ENCODE measurements around the gene MLH3. TPM values are rescaled to one million over a fixed set of nuclear protein-coding genes. Genes with fewer than 3 reads are reported as not detected.

The MLH3 gene
- total RNA-seq, 2 donors from 2014 or later = 16.1 to 19.1 TPM

DNA sequence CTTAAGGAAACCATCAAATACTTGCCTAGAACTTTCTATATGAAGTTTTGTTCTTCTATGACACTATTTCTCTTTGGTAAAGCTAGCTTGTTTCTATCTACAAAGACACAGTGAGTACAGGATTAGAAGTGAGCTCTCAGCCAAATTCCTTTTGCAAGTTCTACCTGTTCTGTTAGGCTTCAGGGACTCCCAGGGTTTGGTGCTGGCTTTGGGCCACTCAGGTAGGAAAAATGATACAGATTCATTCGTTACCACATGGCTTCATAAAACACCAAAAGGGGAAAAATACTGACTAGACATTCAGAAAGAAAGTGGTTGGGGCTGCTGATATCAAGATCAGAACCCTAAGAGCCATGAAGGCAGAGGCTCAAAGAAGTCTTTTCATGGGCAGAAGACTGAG lies 32.0 kb upstream of the MLH3 start:
- Histone ChIP-seq H3K27ac (no peak overlapping the region), H3K36me3 (peaks cover 55% of the 10 kb centered on the region), H3K4me1 (no peaks in the 10 kb centered on the region), H3K4me3 (no peak overlapping the region), H3K27me3 (no peaks in the 10 kb centered on the region), H3K9me3 (no peaks in the 10 kb centered on the region)
- DNase-seq (ENCODE audit: low spot score) = no peak
- TF ChIP-seq, protein P1, sequence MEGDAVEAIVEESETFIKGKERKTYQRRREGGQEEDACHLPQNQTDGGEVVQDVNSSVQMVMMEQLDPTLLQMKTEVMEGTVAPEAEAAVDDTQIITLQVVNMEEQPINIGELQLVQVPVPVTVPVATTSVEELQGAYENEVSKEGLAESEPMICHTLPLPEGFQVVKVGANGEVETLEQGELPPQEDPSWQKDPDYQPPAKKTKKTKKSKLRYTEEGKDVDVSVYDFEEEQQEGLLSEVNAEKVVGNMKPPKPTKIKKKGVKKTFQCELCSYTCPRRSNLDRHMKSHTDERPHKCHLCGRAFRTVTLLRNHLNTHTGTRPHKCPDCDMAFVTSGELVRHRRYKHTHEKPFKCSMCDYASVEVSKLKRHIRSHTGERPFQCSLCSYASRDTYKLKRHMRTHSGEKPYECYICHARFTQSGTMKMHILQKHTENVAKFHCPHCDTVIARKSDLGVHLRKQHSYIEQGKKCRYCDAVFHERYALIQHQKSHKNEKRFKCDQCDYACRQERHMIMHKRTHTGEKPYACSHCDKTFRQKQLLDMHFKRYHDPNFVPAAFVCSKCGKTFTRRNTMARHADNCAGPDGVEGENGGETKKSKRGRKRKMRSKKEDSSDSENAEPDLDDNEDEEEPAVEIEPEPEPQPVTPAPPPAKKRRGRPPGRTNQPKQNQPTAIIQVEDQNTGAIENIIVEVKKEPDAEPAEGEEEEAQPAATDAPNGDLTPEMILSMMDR (IDR thresholded peaks at IDR 0.05) = no peak

DNA sequence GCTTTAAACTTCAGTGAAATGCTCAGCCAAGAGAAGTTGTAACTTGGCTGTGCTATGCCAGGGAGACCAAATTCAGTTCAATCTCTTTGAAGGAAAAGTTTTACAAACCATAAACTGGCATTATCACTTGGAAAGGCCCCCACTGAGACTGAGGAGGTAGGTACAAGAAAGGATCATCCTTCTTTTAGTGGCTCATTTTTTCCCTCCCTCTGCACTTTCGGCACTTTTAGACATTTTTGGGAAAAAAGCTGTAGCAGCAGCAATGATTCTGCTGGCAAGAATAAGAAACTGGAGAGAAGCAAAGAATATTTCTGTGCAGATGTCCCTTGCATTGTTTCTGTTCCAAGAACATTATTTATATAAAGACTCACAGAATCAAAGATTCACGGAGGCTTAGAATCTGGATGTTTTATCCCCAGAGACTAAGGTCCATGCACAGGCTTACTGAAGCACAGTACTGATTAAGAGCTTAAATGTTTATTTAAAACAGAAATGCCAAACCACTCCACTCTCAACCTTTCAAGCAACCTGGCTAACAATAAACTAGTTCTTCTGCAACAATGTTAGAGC lies 30.5 kb upstream of the MLH3 start:
- no peaks in the 10 kb centered on the region for H3K4me1 ChIP-seq
- H3K9me3 ChIP-seq = no peaks in the 10 kb centered on the region
- peaks cover 40% of the 10 kb centered on the region for H3K36me3 ChIP-seq
- no peak overlapping the region for H3K27ac ChIP-seq
- no peak for DNase-seq (ENCODE audit: low spot score)
- TF ChIP-seq, protein P1 (IDR thresholded peaks at IDR 0.05) = no peak
- H3K4me3 ChIP-seq = no peak overlapping the region
- H3K27me3 ChIP-seq = no peaks in the 10 kb centered on the region

DNA sequence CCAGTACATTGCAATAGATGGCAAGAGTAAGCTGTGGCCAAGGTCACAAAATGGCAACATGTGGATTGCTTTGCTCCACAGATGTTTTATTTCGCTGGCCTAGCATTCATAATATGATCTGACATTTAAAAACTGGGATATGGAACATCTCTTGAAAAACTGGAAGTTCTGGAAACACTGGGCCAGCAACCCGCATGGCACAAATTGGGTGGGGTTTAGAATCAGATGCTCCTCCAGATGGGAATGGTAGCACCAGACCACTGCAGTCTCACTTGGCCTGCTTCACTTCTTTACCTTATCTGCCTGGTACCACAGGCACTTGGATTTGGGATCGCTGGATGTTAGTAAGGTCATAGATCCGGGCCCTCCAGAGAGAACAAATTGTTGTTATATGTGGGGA lies 28.3 kb upstream of the MLH3 start:
- TF ChIP-seq, protein P1 (IDR thresholded peaks at IDR 0.05) = no peak
- Histone ChIP-seq H3K4me1 (no peaks in the 10 kb centered on the region), H3K9me3 (no peaks in the 10 kb centered on the region), H3K27me3 (no peaks in the 10 kb centered on the region), H3K27ac (no peak overlapping the region), H3K4me3 (no peak overlapping the region), H3K36me3 (peaks cover 18% of the 10 kb centered on the region)
- no peak for DNase-seq (ENCODE audit: low spot score)

DNA sequence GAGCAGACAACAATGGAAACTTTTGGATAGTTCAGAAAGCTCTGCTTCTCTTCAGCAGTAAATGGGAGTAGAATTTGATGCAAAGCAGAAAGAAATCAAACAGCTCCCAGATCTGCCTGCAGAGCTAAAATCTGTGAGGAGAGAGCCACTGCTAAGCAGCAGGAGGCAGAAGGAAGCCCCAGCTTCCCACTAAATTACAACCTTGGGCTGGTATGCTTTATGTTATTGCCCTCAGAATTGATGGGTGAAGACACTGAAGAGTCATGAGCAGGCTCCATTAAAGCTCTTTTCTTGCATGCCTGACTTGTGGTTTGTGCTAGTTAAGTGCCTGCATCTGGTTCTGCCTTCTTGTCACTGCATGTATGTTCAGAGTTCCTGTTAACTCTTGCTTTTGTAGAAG lies 26.5 kb upstream of the MLH3 start:
- no peaks in the 10 kb centered on the region for H3K4me1 ChIP-seq
- no peak for DNase-seq (ENCODE audit: low spot score)
- TF ChIP-seq, protein P1 (IDR thresholded peaks at IDR 0.05) = no peak
- peaks cover 3% of the 10 kb centered on the region for H3K36me3 ChIP-seq
- H3K27ac ChIP-seq = no peak overlapping the region
- no peaks in the 10 kb centered on the region for H3K27me3 ChIP-seq
- H3K4me3 ChIP-seq = no peak overlapping the region
- H3K9me3 ChIP-seq = no peaks in the 10 kb centered on the region

DNA sequence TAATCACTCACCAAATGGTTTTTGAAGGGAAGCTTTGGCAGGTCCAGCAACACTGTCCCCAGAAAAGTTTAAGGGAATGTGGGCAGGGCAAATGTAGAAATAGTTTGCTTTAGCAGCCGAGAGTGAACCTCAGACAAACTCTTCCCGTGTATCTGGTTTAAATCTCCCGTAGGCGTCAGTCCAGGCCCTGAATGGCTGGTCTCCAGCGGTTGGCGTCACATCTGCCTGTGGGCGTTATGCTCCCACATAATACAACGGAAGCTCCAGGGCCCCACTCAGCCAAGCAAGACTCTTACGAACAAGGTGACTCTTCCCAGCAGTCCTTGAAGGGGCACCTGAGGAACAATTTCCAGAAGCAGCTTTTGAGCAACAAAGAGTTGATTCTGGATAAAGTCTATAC lies 19.1 kb upstream of the MLH3 start:
- Histone ChIP-seq H3K4me3 (peak overlapping the region; percentile 47 to 52), H3K27ac (peak overlapping the region; percentile 88 to 95), H3K27me3 (no peaks in the 10 kb centered on the region), H3K9me3 (no peaks in the 10 kb centered on the region), H3K4me1 (peaks cover 0 to 25% of the 10 kb centered on the region in 2 donors), H3K36me3 (no peaks in the 10 kb centered on the region)
- TF ChIP-seq, protein P1 (IDR thresholded peaks at IDR 0.05) = no peak
- no peak for DNase-seq (ENCODE audit: low spot score)

DNA sequence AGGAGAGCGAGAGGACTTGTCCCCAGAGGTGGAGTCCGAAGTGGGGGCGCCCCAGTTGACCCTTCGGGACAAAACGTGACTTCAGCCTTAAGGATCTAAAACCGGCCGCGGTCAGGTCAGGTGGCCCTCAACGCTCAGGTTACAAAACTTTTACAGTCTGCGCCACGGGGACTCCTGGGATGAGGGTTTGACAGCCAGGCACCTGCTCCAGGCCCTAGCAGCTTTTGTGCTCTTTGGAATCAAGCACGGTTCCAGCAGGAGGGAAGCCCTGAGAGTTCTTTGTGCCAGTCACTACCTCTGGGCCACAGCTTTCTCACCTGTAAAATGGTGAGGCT lies 18.5 kb upstream of the MLH3 start:
- DNase-seq (ENCODE audit: low spot score) = no peak
- peak overlapping the region; percentile 88 to 95 for H3K27ac ChIP-seq
- peak overlapping the region; percentile 47 to 52 for H3K4me3 ChIP-seq
- TF ChIP-seq, protein P1 (IDR thresholded peaks at IDR 0.05) = no peak
- no peaks in the 10 kb centered on the region for H3K27me3 ChIP-seq
- peaks cover 0 to 25% of the 10 kb centered on the region in 2 donors for H3K4me1 ChIP-seq
- H3K36me3 ChIP-seq = no peaks in the 10 kb centered on the region
- H3K9me3 ChIP-seq = no peaks in the 10 kb centered on the region

Data from right atrium auricular region (tissue), 2 donors.